ENCODE results near the gene KCNQ5. TPM values are rescaled to one million over a fixed set of nuclear protein-coding genes. Genes with fewer than 3 reads are reported as not detected.
A peak's percentile ranks its signal among the peaks of the same experiment; 100 is the strongest.

KCNQ5 gene
- total RNA-seq, 2 donors from 2014 or later, result 7.3 to 9.6 TPM

- Mint-ChIP-seq H3K9me3 (no peaks in the 10 kb centered on the region), H3K36me3 (no peaks in the 10 kb centered on the region), H3K27ac (no peak overlapping the region)
- no peak for DNase-seq (ENCODE audit: low spot score in 2 of 2)
- no peak for ATAC-seq
Measured at GRCh38 chr6:73109659-73110058, 487.8 kb downstream of the KCNQ5 start.

GRCh38 chr6:73116330-73116729, 494.5 kb downstream of the KCNQ5 start:
- H3K9me3 Mint-ChIP-seq, result no peaks in the 10 kb centered on the region
- no peak for DNase-seq (ENCODE audit: low spot score in 2 of 2)
- no peak for ATAC-seq
- peaks cover 0 to 6% of the 10 kb centered on the region in 2 donors for H3K36me3 Mint-ChIP-seq
- H3K27ac Mint-ChIP-seq, result no peak overlapping the region

- Mint-ChIP-seq H3K9me3 (no peaks in the 10 kb centered on the region), H3K36me3 (peaks cover 0 to 9% of the 10 kb centered on the region in 2 donors), H3K27ac (no peak overlapping the region)
- no peak for DNase-seq (ENCODE audit: low spot score in 2 of 2)
- ATAC-seq, result no peak
Measured at GRCh38 chr6:73121421-73121993, 499.6 kb downstream of the KCNQ5 start.

- no peaks in the 10 kb centered on the region for H3K9me3 Mint-ChIP-seq
- DNase-seq (ENCODE audit: low spot score in 2 of 2), result no peak
- ATAC-seq, result peak in 1 of 2 donors; percentile 56
- peaks cover 0 to 9% of the 10 kb centered on the region in 2 donors for H3K36me3 Mint-ChIP-seq
- H3K27ac Mint-ChIP-seq, result peak overlapping the region in 1 of 2 donors; percentile 47
Measured at GRCh38 chr6:73123632-73124329, 501.9 kb downstream of the KCNQ5 start.

- Mint-ChIP-seq H3K27ac (no peak overlapping the region), H3K36me3 (peaks cover 0 to 5% of the 10 kb centered on the region in 2 donors), H3K9me3 (no peaks in the 10 kb centered on the region)
- ATAC-seq, result peak; percentile 95 to 96
- DNase-seq (ENCODE audit: low spot score in 2 of 2), result peak; percentile 75 to 91
Measured at GRCh38 chr6:73129653-73130443, 508.0 kb downstream of the KCNQ5 start.

GRCh38 chr6:73131706-73132105, 509.8 kb downstream of the KCNQ5 start:
- H3K27ac Mint-ChIP-seq, result no peak overlapping the region
- ATAC-seq, result no peak

GRCh38 chr6:73134588-73134987, 512.7 kb downstream of the KCNQ5 start:
- peaks cover 0 to 5% of the 10 kb centered on the region in 2 donors for H3K36me3 Mint-ChIP-seq
- no peaks in the 10 kb centered on the region for H3K9me3 Mint-ChIP-seq
- ATAC-seq (no peak), DNase-seq (ENCODE audit: low spot score in 2 of 2) (peak in 1 of 2 donors; percentile 36)
- H3K27ac Mint-ChIP-seq, result no peak overlapping the region

More at GRCh38 chr6:73131706-73132105, 509.8 kb downstream of the KCNQ5 start:
- no peaks in the 10 kb centered on the region for H3K9me3 Mint-ChIP-seq
- DNase-seq (ENCODE audit: low spot score in 2 of 2), result no peak
- H3K36me3 Mint-ChIP-seq, result peaks cover 0 to 5% of the 10 kb centered on the region in 2 donors

GRCh38 chr6:73139681-73140383, 518.0 kb downstream of the KCNQ5 start:
- Mint-ChIP-seq H3K36me3 (peaks cover 0 to under 1% of the 10 kb centered on the region in 2 donors), H3K9me3 (no peaks in the 10 kb centered on the region), H3K27ac (no peak overlapping the region)
- DNase-seq (ENCODE audit: low spot score in 2 of 2) (no peak), ATAC-seq (no peak)

GRCh38 chr6:73143551-73143950, 521.7 kb downstream of the KCNQ5 start:
- ATAC-seq, result peak in 1 of 2 donors; percentile 12
- no peaks in the 10 kb centered on the region for H3K9me3 Mint-ChIP-seq
- no peak for DNase-seq (ENCODE audit: low spot score in 2 of 2)
- no peak overlapping the region for H3K27ac Mint-ChIP-seq
- no peaks in the 10 kb centered on the region for H3K36me3 Mint-ChIP-seq

GRCh38 chr6:73144516-73144915, 522.7 kb downstream of the KCNQ5 start:
- Mint-ChIP-seq H3K36me3 (no peaks in the 10 kb centered on the region), H3K9me3 (no peaks in the 10 kb centered on the region), H3K27ac (peak overlapping the region in 1 of 2 donors; percentile 20)
- ATAC-seq (no peak), DNase-seq (ENCODE audit: low spot score in 2 of 2) (no peak)

GRCh38 chr6:73145690-73146089, 523.8 kb downstream of the KCNQ5 start:
- Mint-ChIP-seq H3K36me3 (no peaks in the 10 kb centered on the region), H3K9me3 (no peaks in the 10 kb centered on the region), H3K27ac (no peak overlapping the region)
- ATAC-seq, result peak; percentile 50 to 88
- DNase-seq (ENCODE audit: low spot score in 2 of 2), result no peak

- Mint-ChIP-seq H3K9me3 (peaks cover 3 to 4% of the 10 kb centered on the region in 2 donors), H3K27ac (no peak overlapping the region), H3K36me3 (peaks cover 0 to 5% of the 10 kb centered on the region in 2 donors)
- DNase-seq (ENCODE audit: low spot score in 2 of 2) (no peak), ATAC-seq (no peak)
Measured at GRCh38 chr6:73151732-73152131, 529.9 kb downstream of the KCNQ5 start.

GRCh38 chr6:73152556-73152955, 530.7 kb downstream of the KCNQ5 start:
- Mint-ChIP-seq H3K9me3 (peaks cover 4 to 9% of the 10 kb centered on the region in 2 donors), H3K36me3 (peaks cover 0 to 13% of the 10 kb centered on the region in 2 donors), H3K27ac (no peak overlapping the region)
- ATAC-seq (no peak), DNase-seq (ENCODE audit: low spot score in 2 of 2) (no peak)

GRCh38 chr6:73152966-73153757, 531.3 kb downstream of the KCNQ5 start:
- peaks cover 4 to 9% of the 10 kb centered on the region in 2 donors for H3K9me3 Mint-ChIP-seq
- H3K36me3 Mint-ChIP-seq, result peaks cover 0 to 15% of the 10 kb centered on the region in 2 donors
- peak overlapping the region in 1 of 2 donors; percentile 18 for H3K27ac Mint-ChIP-seq
- no peak for ATAC-seq
- no peak for DNase-seq (ENCODE audit: low spot score in 2 of 2)

GRCh38 chr6:73156793-73157767, 535.2 kb downstream of the KCNQ5 start:
- no peak overlapping the region for H3K27ac Mint-ChIP-seq
- H3K9me3 Mint-ChIP-seq, result peaks cover 4 to 9% of the 10 kb centered on the region in 2 donors
- peaks cover 0 to 15% of the 10 kb centered on the region in 2 donors for H3K36me3 Mint-ChIP-seq
- ATAC-seq (no peak), DNase-seq (ENCODE audit: low spot score in 2 of 2) (no peak)
